K562 (cell line): ENCODE data around the gene MLN. TPM values are rescaled to one million over a fixed set of nuclear protein-coding genes. Genes with fewer than 3 reads are reported as not detected.

Source experiments
- CBFB ChIP-seq: sonication (generic); formaldehyde crosslinking; IDR thresholded peaks from 2 replicates; pipeline ENCODE4 v1.4.0; 2020; ENCODE audit warnings: mild to moderate bottlenecking, missing genetic modification reagents
- CLOCK ChIP-seq: fragments of 250-450 bp; sonication (Bioruptor Pico); IDR thresholded peaks from 2 replicates; pipeline ENCODE4 v1.4.0; 2020; ENCODE audit warnings: mild to moderate bottlenecking, moderate library complexity, borderline replicate concordance
- ESRRA ChIP-seq: fragments of 450-650 bp; IDR thresholded peaks from 2 replicates; pipeline ENCODE4 v1.6.1; 2014; ENCODE audit warnings: low read depth, mild to moderate bottlenecking, moderate library complexity, borderline replicate concordance
- EZH2 ChIP-seq: IDR thresholded peaks from 2 replicates; pipeline ENCODE4 v1.6.1; 2012; ENCODE audit warnings: low read depth, mild to moderate bottlenecking, inconsistent platforms, low read length, borderline replicate concordance
- HDAC2 ChIP-seq: fragments of 450-650 bp; IDR thresholded peaks from 2 replicates; pipeline ENCODE4 v1.6.1; 2016; ENCODE audit warnings: mild to moderate bottlenecking
- HDGF ChIP-seq: fragments of 450-650 bp; IDR thresholded peaks from 2 replicates; pipeline ENCODE4 v1.6.1; 2016
- MAFK ChIP-seq: IDR thresholded peaks from 2 replicates; pipeline ENCODE4 v1.6.1; 2011; ENCODE audit warnings: low read length, improper control_type of control experiment
- MTA3 ChIP-seq: fragments of 450-650 bp; formaldehyde crosslinking; IDR thresholded peaks from 2 replicates; pipeline ENCODE4 v1.6.1; 2017; ENCODE audit warnings: mild to moderate bottlenecking, borderline replicate concordance
- NBN ChIP-seq: fragments of 450-650 bp; IDR thresholded peaks from 2 replicates; pipeline ENCODE4 v1.6.1; 2016; ENCODE audit warnings: low read depth, mild to moderate bottlenecking
- NFIC ChIP-seq: fragments of 450-650 bp; IDR thresholded peaks from 2 replicates; pipeline ENCODE4 v1.6.1; 2017; ENCODE audit warnings: mild to moderate bottlenecking, inconsistent platforms
- POLR2G ChIP-seq: fragments of 200-400 bp; formaldehyde crosslinking; IDR thresholded peaks from 2 replicates; pipeline ENCODE4 v1.6.1; 2017; ENCODE audit warnings: low read depth, mild to moderate bottlenecking, antibody characterized with exemption, low read length, moderate library complexity
- RBM39 ChIP-seq: fragments of 200-400 bp; formaldehyde crosslinking; optimal IDR thresholded peaks from 2 replicates; pipeline ENCODE3; 2018; ENCODE audit warnings: low read depth, low read length
- SNAPC5 ChIP-seq: fragments of 250-450 bp; sonication (Bioruptor Pico); IDR thresholded peaks from 2 replicates; pipeline ENCODE4 v1.8.0; 2021; ENCODE audit warnings: moderate library complexity, mild to moderate bottlenecking, inconsistent platforms
- TBL1XR1 ChIP-seq, 2 experiments: IDR thresholded peaks; 2 replicates each; pipeline ENCODE4 v1.6.1; 2012; ENCODE audit warnings: improper control_type of control experiment in 2 of 2, low read length in 2 of 2, mild to moderate bottlenecking in 1 of 2
- TCF3 ChIP-seq: sonication (generic); formaldehyde crosslinking; IDR thresholded peaks from 2 replicates; pipeline ENCODE4 v1.4.0; 2020; ENCODE audit warnings: mild to moderate bottlenecking, missing genetic modification reagents
- TSC22D4 ChIP-seq: fragments of 450-650 bp; IDR thresholded peaks from 2 replicates; pipeline ENCODE4 v1.6.1; 2016; ENCODE audit warnings: missing genetic modification characterization, missing biosample characterization, control low read depth
- UBTF ChIP-seq, 2 experiments: IDR thresholded peaks; 2 replicates each; pipeline ENCODE4 v1.6.1; 2012; ENCODE audit warnings: improper control_type of control experiment in 2 of 2, low read depth in 2 of 2, low read length in 2 of 2, borderline replicate concordance in 1 of 2
- ZEB2 ChIP-seq: fragments of 450-650 bp; IDR thresholded peaks from 2 replicates; pipeline ENCODE4 v1.6.1; 2016
- ZNF280A ChIP-seq: fragments of 450-650 bp; IDR thresholded peaks from 2 replicates; pipeline ENCODE4 v1.6.1; 2018; ENCODE audit warnings: mild to moderate bottlenecking, low read depth; ENCODE audit not compliant: partially characterized antibody
- ZNF586 ChIP-seq: fragments of 450-650 bp; formaldehyde crosslinking; conservative IDR thresholded peaks from 2 replicates; pipeline ENCODE4 v1.4.0; 2020; ENCODE audit warnings: mild to moderate bottlenecking, moderate library complexity
- ZNF740 ChIP-seq, 3 experiments: fragments of 200-800 bp in 1 of 3; sonication (Bioruptor generic) in 1 of 3; sonication (generic) in 1 of 3; formaldehyde crosslinking in 1 of 3; IDR thresholded peaks; 2 replicates each; pipeline versions ENCODE4 v1.6.1 to v1.8.0; 2016 to 2022; ENCODE audit warnings: mild to moderate bottlenecking in 2 of 3, missing compliant biosample characterization in 2 of 3, missing genetic modification characterization in 2 of 3, missing genetic modification reagents in 1 of 3
- polyA plus RNA-seq, 8 experiments: library from polyadenylated mRNA; depleted of rRNA in 4 of 8; stranded (reverse) in 5 of 8; unstranded in 3 of 8; fragments of >200 nt; fragmentation: Nextera tagmentation in 2 of 8; fragmentation: Illumina TruSeq in 1 of 8; extraction: Ambion mirVana in 2 of 8; extraction: Trizol in 1 of 8; gene quantifications; 2 replicates each; pipeline versions ENCODE4 v1.2.1 to v1.2.3, GENCODE V29; 2011 to 2014; ENCODE audit warnings: inconsistent platforms in 1 of 8, missing spikeins in 1 of 8
- total RNA-seq, 7 experiments: library from RNA; depleted of rRNA in 6 of 7; stranded (reverse); fragments of >200 nt in 6 of 7; fragmentation: Illumina TruSeq in 2 of 7; extraction: Trizol in 2 of 7; gene quantifications; 2 replicates each; pipeline versions ENCODE4 v1.2.1 to v1.2.3, GENCODE V29; 2011 to 2021; ENCODE audit warnings: low replicate concordance in 1 of 7

MLN gene
- total and polyA plus RNA-seq, 9 of the 15 experiments (the other 6 are each of a cell fraction or from before 2014, with no cell fraction given), result not detected

GRCh38 chr6:33761922-33762629 is 41.7 kb downstream of the MLN start (continued):
- TF ChIP-seq CLOCK (CRISPR knock-in tag) (no peak), HDGF (peak; percentile 77; the same call in 1 of the 2 replicates), EZH2 (no peak), MAFK (no peak), TSC22D4 (tag) (no peak), CBFB (CRISPR knock-in tag) (no peak), NFIC (peak; percentile 62; the same call in 1 of the 2 replicates), ZNF740 (CRISPR knock-in tag; IDR thresholded peaks at IDR 0.05) (peak; percentile 74), ZNF740 (tag; IDR thresholded peaks at IDR 0.05) (no peak), SNAPC5 (CRISPR knock-in tag) (no peak), POLR2G (no peak), ZNF280A (no peak), MTA3 (peak; percentile 41; the same call in 1 of the 2 replicates), ZNF586 (CRISPR knock-in tag) (no peak), TBL1XR1 (IDR thresholded peaks at IDR 0.05; ENCODE audit: low read length in 2 of 2) (no peak), ESRRA (peak; percentile 93), RBM39 (no peak), ZEB2 (no peak; the same call in 1 of the 2 replicates), HDAC2 (no peak), UBTF (IDR thresholded peaks at IDR 0.05; ENCODE audit: borderline replicate concordance in 1 of 2, low read depth in 2 of 2, low read length in 2 of 2) (no peak), TCF3 (CRISPR knock-in tag) (no peak), NBN (no peak)
